ENCODE data around the gene PCSK6.

PCSK6 gene

DNA sequence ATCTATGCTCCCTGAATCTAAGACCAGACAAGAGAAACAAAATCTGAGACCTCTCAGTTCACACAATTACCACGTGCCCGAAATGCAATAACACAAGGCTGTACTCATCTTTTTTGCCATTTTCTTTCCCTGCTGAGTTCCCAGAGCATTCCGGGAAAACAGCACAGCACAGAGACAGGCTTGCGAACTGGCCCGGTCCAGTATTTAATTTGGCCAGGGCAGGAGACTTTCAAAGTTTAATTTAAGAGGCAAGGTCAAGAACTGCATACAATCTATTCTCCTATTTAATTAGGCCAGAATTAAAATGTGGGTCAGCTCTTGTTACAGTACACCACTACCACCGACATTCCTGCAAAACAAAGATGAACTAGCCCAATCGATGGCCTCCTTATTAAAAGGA, 107.0 kb downstream of the PCSK6 start:
- no peak overlapping the region for H3K4me3 ChIP-seq (ENCODE audit: low read length, poor library complexity, severe bottlenecking)
- H3K36me3 ChIP-seq (ENCODE audit: insufficient read depth, low read length): no peaks in the 10 kb centered on the region
- H3K4me1 ChIP-seq (ENCODE audit: insufficient read depth, low read length, poor library complexity, severe bottlenecking): no peaks in the 10 kb centered on the region
- H3K27me3 ChIP-seq (ENCODE audit: insufficient read depth, low read length, poor library complexity, severe bottlenecking): no peaks in the 10 kb centered on the region
- no peak overlapping the region for H3K9ac ChIP-seq (ENCODE audit: low read depth, low read length, poor library complexity, severe bottlenecking)
- no peaks in the 10 kb centered on the region; the same call in 1 of the 2 replicates for H3K9me3 ChIP-seq (ENCODE audit: insufficient read depth, low read depth, low read length)
- H2AFZ ChIP-seq (ENCODE audit: low read length): no peak overlapping the region
- H3K4me2 ChIP-seq (ENCODE audit: low read depth, low read length, poor library complexity, severe bottlenecking): no peak overlapping the region
- no peaks in the 10 kb centered on the region for H4K20me1 ChIP-seq (ENCODE audit: insufficient read depth, low read length, poor library complexity, severe bottlenecking)
- H3F3A ChIP-seq (ENCODE audit: low read depth): no peaks in the 10 kb centered on the region
- TF ChIP-seq, protein P1, sequence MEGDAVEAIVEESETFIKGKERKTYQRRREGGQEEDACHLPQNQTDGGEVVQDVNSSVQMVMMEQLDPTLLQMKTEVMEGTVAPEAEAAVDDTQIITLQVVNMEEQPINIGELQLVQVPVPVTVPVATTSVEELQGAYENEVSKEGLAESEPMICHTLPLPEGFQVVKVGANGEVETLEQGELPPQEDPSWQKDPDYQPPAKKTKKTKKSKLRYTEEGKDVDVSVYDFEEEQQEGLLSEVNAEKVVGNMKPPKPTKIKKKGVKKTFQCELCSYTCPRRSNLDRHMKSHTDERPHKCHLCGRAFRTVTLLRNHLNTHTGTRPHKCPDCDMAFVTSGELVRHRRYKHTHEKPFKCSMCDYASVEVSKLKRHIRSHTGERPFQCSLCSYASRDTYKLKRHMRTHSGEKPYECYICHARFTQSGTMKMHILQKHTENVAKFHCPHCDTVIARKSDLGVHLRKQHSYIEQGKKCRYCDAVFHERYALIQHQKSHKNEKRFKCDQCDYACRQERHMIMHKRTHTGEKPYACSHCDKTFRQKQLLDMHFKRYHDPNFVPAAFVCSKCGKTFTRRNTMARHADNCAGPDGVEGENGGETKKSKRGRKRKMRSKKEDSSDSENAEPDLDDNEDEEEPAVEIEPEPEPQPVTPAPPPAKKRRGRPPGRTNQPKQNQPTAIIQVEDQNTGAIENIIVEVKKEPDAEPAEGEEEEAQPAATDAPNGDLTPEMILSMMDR (conservative IDR thresholded peaks at IDR 0.05; ENCODE audit: low read length): no peak
- no peak for TF ChIP-seq EZH2phosphoT487 (IDR thresholded peaks at IDR 0.05; ENCODE audit: borderline replicate concordance)
- no peaks in the 10 kb centered on the region for H3K79me2 ChIP-seq (ENCODE audit: insufficient read depth, low read length)
- H3K9me2 ChIP-seq (replicated peaks; ENCODE audit: low read depth, low read length): no peaks in the 10 kb centered on the region

DNA sequence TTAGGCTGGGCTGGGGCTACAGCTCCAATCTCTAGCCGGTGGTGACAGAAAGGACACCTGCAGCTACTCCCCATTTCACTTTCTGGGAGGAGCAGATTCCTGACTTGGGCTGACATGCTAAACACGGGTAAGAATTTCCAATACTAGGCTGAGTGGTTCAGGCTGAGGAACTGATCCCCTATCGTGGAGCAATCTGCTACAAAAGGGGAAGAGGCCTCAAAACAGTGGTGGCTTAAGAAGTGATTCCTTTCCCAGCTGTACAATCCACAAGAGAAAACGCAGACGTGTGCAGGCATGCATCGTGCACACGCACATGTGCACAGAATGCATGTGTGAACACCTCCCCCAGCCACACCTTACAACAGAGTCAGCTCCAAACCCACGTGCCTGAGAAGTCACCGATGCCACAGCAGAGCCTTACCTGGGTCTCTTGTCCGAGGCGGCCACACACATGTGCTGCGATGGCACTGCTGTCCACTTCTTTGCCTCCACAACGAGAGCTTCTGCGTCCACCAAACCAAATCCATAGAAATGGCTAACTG, 107.8 kb downstream of the PCSK6 start:
- H4K20me1 ChIP-seq (ENCODE audit: insufficient read depth, low read length, poor library complexity, severe bottlenecking): no peaks in the 10 kb centered on the region
- H3K4me2 ChIP-seq (ENCODE audit: low read depth, low read length, poor library complexity, severe bottlenecking): no peak overlapping the region
- H3F3A ChIP-seq (ENCODE audit: low read depth): no peaks in the 10 kb centered on the region
- H3K27me3 ChIP-seq (ENCODE audit: insufficient read depth, low read length, poor library complexity, severe bottlenecking): no peaks in the 10 kb centered on the region
- H3K4me3 ChIP-seq (ENCODE audit: low read length, poor library complexity, severe bottlenecking): no peak overlapping the region
- H3K9ac ChIP-seq (ENCODE audit: low read depth, low read length, poor library complexity, severe bottlenecking): no peak overlapping the region
- no peak for TF ChIP-seq EZH2phosphoT487 (IDR thresholded peaks at IDR 0.05; ENCODE audit: borderline replicate concordance)
- TF ChIP-seq, protein P1 (conservative IDR thresholded peaks at IDR 0.05; ENCODE audit: low read length): no peak
- no peaks in the 10 kb centered on the region for H3K36me3 ChIP-seq (ENCODE audit: insufficient read depth, low read length)
- no peak overlapping the region for H2AFZ ChIP-seq (ENCODE audit: low read length)
- no peaks in the 10 kb centered on the region for H3K4me1 ChIP-seq (ENCODE audit: insufficient read depth, low read length, poor library complexity, severe bottlenecking)
- no peaks in the 10 kb centered on the region; the same call in 1 of the 2 replicates for H3K9me3 ChIP-seq (ENCODE audit: insufficient read depth, low read depth, low read length)
- H3K79me2 ChIP-seq (ENCODE audit: insufficient read depth, low read length): no peaks in the 10 kb centered on the region
- no peaks in the 10 kb centered on the region for H3K9me2 ChIP-seq (replicated peaks; ENCODE audit: low read depth, low read length)

DNA sequence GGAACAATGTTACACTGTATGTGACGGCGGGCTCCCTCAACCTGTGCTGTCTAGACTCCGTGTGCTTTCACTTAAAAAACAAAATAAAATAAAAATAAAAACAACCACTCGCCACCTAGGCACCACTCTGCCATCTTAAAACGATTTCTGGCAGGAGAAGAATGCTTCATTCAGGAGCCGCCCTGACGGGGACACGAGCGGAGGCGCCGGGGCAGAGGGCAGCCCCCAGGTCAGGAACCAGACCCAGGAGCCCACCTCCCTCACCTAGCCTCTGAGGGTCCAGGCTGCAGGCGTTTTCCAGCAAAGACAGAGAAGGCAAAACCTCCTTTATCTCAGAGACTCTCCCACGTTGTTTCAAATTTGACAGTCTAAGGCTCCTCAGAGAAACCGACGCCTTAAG, 109.4 kb downstream of the PCSK6 start:
- Histone ChIP-seq H3K27me3 (ENCODE audit: insufficient read depth, low read length, poor library complexity, severe bottlenecking) (no peaks in the 10 kb centered on the region), H4K20me1 (ENCODE audit: insufficient read depth, low read length, poor library complexity, severe bottlenecking) (no peaks in the 10 kb centered on the region), H3K4me1 (ENCODE audit: insufficient read depth, low read length, poor library complexity, severe bottlenecking) (no peaks in the 10 kb centered on the region), H3K9me2 (replicated peaks; ENCODE audit: low read depth, low read length) (no peaks in the 10 kb centered on the region), H2AFZ (ENCODE audit: low read length) (no peak overlapping the region), H3K9me3 (ENCODE audit: insufficient read depth, low read depth, low read length) (no peaks in the 10 kb centered on the region; the same call in 1 of the 2 replicates), H3K79me2 (ENCODE audit: insufficient read depth, low read length) (no peaks in the 10 kb centered on the region), H3K4me2 (ENCODE audit: low read depth, low read length, poor library complexity, severe bottlenecking) (no peak overlapping the region), H3K36me3 (ENCODE audit: insufficient read depth, low read length) (no peaks in the 10 kb centered on the region), H3K9ac (ENCODE audit: low read depth, low read length, poor library complexity, severe bottlenecking) (no peak overlapping the region), H3F3A (ENCODE audit: low read depth) (no peaks in the 10 kb centered on the region), H3K4me3 (ENCODE audit: low read length, poor library complexity, severe bottlenecking) (no peak overlapping the region)
- TF ChIP-seq, protein P1 (conservative IDR thresholded peaks at IDR 0.05; ENCODE audit: low read length): no peak
